Skeletal muscle satellite cell (primary cell): ENCODE measurements around the gene FBXW8. TPM values are rescaled to one million over a fixed set of nuclear protein-coding genes. Genes with fewer than 3 reads are reported as not detected.

Experiments used
- H3K27me3 ChIP-seq: 2 replicates; pipeline ENCODE4 v1.7.0; 2013; ENCODE audit warnings: low read length; ENCODE audit not compliant: control insufficient read depth, insufficient read depth
- H3K36me3 ChIP-seq: 2 replicates; pipeline ENCODE4 v1.7.0; 2013; ENCODE audit warnings: mild to moderate bottlenecking, control low read depth, low read length; ENCODE audit not compliant: insufficient read depth
- H3K4me1 ChIP-seq: 2 replicates; pipeline ENCODE4 v1.7.0; 2013; ENCODE audit warnings: low read length; ENCODE audit not compliant: control insufficient read depth, insufficient read depth
- H3K4me2 ChIP-seq: 2 replicates; pipeline ENCODE4 v1.7.0; 2013; ENCODE audit warnings: mild to moderate bottlenecking, low read length
- H3K4me3 ChIP-seq: 2 replicates; pipeline ENCODE4 v1.7.0; 2013; ENCODE audit warnings: low read length
- H3K9ac ChIP-seq: 2 replicates; pipeline ENCODE4 v1.7.0; 2013; ENCODE audit warnings: mild to moderate bottlenecking, low read depth, low read length, moderate library complexity
- H3K9me3 ChIP-seq: replicated peaks from 2 replicates; pipeline ENCODE4 v1.7.0; 2013; ENCODE audit warnings: mild to moderate bottlenecking, control low read depth, low read length
- total RNA-seq: library from RNA; depleted of rRNA; stranded (reverse); fragments of >200 nt; gene quantifications from 2 replicates; pipeline ENCODE4 v1.2.3, GENCODE V29; 2012; rRNA removed

Gene FBXW8, protein sequence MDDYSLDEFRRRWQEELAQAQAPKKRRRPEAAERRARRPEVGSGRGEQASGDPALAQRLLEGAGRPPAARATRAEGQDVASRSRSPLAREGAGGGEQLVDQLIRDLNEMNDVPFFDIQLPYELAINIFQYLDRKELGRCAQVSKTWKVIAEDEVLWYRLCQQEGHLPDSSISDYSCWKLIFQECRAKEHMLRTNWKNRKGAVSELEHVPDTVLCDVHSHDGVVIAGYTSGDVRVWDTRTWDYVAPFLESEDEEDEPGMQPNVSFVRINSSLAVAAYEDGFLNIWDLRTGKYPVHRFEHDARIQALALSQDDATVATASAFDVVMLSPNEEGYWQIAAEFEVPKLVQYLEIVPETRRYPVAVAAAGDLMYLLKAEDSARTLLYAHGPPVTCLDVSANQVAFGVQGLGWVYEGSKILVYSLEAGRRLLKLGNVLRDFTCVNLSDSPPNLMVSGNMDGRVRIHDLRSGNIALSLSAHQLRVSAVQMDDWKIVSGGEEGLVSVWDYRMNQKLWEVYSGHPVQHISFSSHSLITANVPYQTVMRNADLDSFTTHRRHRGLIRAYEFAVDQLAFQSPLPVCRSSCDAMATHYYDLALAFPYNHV
- 14.2 and 17.5 TPM in 2 replicates for total RNA-seq

DNA sequence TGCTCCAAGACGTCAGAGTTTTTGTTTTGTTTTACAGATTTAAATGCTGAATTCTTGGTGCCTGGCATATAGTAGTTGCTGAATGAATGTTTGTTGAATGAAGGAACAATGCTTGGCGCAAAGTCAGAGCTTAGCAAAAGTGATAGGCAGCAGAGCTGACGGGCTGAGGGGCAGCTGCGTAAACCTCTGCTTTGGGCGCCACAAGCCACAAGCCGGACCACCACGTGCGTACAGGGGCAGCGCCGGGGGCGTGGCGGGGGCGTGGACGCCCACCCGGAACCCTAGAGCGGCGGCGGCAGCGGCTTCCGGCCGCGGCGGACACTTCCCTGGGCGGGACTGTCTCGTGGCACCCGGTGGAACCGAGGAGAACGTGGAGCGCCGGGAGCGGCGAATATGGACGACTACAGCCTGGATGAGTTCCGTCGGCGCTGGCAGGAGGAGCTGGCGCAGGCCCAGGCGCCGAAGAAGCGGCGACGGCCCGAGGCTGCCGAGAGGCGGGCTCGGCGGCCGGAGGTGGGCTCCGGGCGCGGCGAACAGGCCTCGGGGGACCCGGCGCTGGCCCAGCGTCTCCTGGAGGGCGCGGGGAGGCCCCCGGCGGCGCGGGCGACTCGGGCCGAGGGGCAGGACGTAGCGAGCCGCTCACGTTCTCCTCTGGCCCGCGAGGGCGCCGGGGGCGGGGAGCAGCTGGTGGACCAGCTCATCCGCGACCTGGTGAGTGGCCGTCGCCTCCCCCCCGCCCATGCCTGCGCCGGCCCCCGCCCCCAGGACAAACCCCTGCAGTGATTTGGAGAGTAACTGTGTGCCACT is at the start of gene FBXW8:
TSS of gene FBXW8 (plus strand) at position 306 of the 807 bp plus-strand sequence. CDS start at position 394, 88 bp downstream.
- Histone ChIP-seq H3K36me3 (peaks cover 6% of the 10 kb centered on the region), H3K4me3 (peak within 1 kb of the TSS; percentile 75), H3K4me1 (peaks cover under 1% of the 10 kb centered on the region), H3K9ac (peak within 1 kb of the TSS; percentile 92), H3K27me3 (peaks cover 19% of the 10 kb centered on the region), H3K4me2 (peak within 1 kb of the TSS; percentile 85), H3K9me3 (no peaks in the 10 kb centered on the region)

DNA sequence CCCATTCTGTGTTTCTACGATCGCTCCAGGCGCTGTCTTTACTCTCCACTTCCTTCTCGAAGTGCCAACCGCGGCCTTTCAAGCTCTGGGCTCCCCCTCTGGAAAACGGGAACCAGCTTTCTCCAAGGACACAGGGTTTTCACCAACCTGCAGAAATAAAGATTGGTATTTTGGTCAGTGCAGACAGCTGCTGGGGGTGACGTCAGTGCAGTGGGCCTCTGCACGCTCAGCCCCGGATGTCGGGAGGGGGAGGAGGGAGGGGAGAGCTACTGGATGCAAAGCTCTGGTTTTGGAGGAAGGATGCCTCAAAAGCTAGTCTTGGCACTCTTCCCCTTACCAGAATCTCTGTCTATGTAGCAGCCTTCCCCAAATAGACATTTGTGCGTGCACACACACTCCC is 49.4 kb upstream of the FBXW8 start:
- H3K4me3 ChIP-seq, result no peak overlapping the region
- no peaks in the 10 kb centered on the region for H3K36me3 ChIP-seq
- H3K9ac ChIP-seq, result peak overlapping the region; percentile 49
- peak overlapping the region; percentile 68 for H3K4me2 ChIP-seq
- peaks cover 15% of the 10 kb centered on the region for H3K27me3 ChIP-seq
- H3K9me3 ChIP-seq, result no peaks in the 10 kb centered on the region
- peaks cover 35% of the 10 kb centered on the region for H3K4me1 ChIP-seq

DNA sequence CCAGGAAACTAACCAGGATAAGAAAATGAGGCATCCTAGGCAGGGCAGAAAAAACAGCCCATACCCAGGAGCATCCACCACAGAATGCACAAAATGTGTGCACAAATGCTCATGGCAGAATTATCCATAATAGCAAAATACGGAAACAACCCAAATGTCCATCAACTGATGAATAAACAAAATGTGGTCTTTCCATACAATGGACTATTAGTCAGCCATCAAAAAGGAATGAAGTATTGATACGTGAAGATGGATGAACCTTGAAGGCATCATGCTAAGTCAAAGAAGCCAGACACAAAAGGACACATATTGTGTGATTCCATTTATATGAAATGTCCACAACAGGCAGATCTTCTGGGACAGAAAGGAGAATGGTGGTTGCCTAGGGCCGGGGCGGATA is 48.6 kb upstream of the FBXW8 start:
- Histone ChIP-seq H3K4me1 (peaks cover 35% of the 10 kb centered on the region), H3K36me3 (no peaks in the 10 kb centered on the region), H3K27me3 (peaks cover 10% of the 10 kb centered on the region), H3K4me2 (no peak overlapping the region), H3K9ac (no peak overlapping the region), H3K4me3 (no peak overlapping the region), H3K9me3 (no peaks in the 10 kb centered on the region)

DNA sequence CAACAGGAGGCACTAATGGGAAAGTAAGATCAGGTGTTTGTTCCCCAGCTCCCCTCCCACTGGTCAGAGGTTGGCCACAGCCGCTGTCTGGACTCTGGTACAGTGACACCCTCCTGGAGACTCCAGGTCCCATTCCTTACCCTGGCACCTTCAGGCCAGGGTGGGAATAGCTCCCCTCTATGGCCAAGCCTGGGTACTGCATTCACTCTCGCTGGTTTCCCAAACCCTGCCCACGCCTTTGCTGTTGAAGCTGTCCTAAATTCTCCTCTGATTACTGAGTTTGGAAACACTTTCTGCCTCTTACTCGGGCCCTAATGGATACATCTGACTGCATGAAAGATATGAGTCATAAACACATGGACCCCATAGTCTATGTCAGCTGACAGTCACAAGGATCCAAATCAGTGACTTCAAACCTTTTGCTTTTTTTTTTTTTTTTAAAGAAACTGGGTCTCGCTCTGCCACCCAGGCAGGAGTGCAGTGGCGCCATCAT is 47.4 kb upstream of the FBXW8 start:
- H3K36me3 ChIP-seq, result no peaks in the 10 kb centered on the region
- no peak overlapping the region for H3K9ac ChIP-seq
- H3K4me1 ChIP-seq, result peaks cover 35% of the 10 kb centered on the region
- H3K9me3 ChIP-seq, result no peaks in the 10 kb centered on the region
- peaks cover 10% of the 10 kb centered on the region for H3K27me3 ChIP-seq
- no peak overlapping the region for H3K4me3 ChIP-seq
- H3K4me2 ChIP-seq, result no peak overlapping the region

DNA sequence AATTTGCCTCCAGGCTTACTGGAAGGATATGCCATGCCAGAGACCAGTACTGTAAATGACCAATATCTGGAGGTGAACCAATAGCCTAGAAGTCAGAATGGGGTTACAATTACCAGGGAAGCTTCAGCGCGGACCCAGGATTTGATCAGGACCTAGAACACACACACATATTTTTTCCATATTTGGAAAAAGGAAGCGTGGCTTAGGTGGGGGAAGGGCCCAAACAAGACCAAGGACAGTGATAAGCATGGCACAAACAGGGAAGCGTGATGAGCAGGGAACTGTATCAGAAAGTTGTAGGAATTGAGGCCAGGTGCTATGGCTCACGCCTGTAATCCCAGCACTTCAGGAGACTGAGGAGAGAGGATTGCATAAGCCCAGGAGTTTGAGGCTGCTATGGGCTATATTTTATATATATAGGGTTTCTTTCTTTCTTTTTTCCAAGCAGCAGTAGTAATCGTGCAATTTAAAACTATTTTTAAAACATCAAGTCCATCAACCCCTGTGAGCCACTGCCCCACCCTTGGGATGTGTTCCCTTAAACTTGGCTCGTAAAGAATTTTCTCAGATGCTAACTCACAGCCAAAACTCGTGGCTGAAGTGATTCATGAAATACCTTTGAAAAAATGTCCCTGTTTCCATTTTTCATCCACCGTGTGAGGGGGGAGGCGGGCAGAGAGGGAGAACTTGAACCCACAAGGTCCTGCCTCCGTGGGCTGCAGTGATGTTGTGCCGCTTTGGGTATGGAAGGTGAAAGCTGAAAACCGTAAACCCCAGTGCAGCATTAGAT is 46.2 kb upstream of the FBXW8 start:
- peaks cover 35% of the 10 kb centered on the region for H3K4me1 ChIP-seq
- peak overlapping the region; percentile 72 for H3K9ac ChIP-seq

DNA sequence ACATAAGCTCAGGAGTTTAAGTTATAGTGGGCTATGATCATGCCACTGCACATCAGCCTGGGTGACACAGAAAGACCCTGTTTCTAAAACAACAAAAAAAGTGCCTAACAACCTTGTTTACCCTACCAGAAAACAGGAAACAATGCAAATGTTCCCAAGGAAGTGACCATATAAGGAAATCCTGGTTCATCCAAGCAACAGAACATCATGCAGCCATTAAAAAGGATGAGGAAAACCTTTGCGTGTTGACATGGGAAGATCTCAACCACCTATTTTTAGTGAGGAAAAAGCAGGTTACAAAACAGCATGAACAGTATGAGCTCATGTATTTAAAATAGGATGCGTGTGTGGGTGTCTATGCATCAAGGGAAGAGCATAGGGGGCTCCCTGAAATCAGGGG is 43.2 kb upstream of the FBXW8 start:
- Histone ChIP-seq H3K4me3 (no peak overlapping the region), H3K9ac (no peak overlapping the region), H3K36me3 (no peaks in the 10 kb centered on the region), H3K27me3 (peaks cover 5% of the 10 kb centered on the region), H3K4me1 (peaks cover 17% of the 10 kb centered on the region), H3K4me2 (no peak overlapping the region), H3K9me3 (no peaks in the 10 kb centered on the region)

More for the DNA sequence above, 46.2 kb upstream of the FBXW8 start:
- no peak overlapping the region for H3K4me3 ChIP-seq
- peak overlapping the region; percentile 68 for H3K4me2 ChIP-seq
- no peaks in the 10 kb centered on the region for H3K27me3 ChIP-seq
- no peaks in the 10 kb centered on the region for H3K36me3 ChIP-seq
- H3K9me3 ChIP-seq, result no peaks in the 10 kb centered on the region

DNA sequence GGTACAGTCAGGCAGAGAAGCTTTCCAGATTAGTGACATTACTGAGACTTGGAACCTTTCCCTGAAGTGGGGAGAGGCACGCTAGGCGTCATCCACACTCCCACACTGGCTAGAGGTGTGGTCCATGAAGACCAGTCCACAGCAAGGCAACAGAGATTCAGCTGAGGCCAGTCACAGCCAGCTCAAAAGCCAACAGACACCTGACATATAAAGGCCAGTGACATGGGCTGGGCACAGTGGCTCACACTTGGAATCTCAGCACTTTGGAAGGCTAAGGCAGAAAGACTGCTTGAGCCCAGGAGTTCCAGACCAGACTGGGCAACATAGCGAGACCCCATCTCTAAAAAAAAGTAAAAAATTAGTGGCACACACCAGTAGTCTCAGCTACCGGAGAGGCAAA is 40.4 kb upstream of the FBXW8 start:
- no peaks in the 10 kb centered on the region for H3K4me1 ChIP-seq
- H3K9me3 ChIP-seq, result no peaks in the 10 kb centered on the region
- no peak overlapping the region for H3K4me3 ChIP-seq
- H3K4me2 ChIP-seq, result no peak overlapping the region
- no peaks in the 10 kb centered on the region for H3K36me3 ChIP-seq
- H3K9ac ChIP-seq, result no peak overlapping the region
- H3K27me3 ChIP-seq, result peaks cover 22% of the 10 kb centered on the region

DNA sequence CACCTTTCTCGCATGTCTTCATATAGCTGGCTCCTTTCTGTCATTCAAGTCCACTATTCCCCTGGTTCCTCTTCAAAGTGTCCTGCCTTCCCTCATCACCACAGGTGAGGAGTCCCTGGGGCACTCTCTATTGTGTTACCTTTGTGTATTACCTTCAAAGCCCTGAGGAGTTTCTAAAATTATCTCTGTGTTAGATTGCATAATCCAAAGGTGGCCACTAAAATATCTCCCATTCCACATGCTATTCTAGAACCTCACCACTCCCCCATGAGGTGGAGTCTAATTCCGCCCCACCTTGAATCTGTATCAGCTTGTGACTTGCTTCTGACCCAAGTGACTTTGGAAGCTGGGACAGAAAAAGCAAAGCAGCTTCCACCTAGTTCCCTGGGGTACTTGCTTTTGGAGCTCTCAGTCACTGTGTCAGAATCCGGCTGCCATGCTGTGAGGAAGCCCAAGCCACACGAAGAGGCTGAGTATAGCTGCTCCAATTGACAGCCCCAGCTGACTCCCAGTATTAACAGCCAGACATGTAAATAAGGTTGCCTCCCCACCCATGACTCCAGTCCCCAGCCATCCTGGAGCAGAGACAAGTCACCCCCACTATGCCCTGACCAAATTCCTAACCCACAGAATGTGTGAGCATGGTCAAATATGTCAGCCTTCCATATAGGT is 36.3 kb upstream of the FBXW8 start:
- Histone ChIP-seq H3K9ac (no peak overlapping the region), H3K4me1 (peaks cover 6% of the 10 kb centered on the region), H3K4me3 (no peak overlapping the region), H3K4me2 (no peak overlapping the region), H3K36me3 (no peaks in the 10 kb centered on the region), H3K27me3 (peaks cover 54% of the 10 kb centered on the region), H3K9me3 (no peaks in the 10 kb centered on the region)

DNA sequence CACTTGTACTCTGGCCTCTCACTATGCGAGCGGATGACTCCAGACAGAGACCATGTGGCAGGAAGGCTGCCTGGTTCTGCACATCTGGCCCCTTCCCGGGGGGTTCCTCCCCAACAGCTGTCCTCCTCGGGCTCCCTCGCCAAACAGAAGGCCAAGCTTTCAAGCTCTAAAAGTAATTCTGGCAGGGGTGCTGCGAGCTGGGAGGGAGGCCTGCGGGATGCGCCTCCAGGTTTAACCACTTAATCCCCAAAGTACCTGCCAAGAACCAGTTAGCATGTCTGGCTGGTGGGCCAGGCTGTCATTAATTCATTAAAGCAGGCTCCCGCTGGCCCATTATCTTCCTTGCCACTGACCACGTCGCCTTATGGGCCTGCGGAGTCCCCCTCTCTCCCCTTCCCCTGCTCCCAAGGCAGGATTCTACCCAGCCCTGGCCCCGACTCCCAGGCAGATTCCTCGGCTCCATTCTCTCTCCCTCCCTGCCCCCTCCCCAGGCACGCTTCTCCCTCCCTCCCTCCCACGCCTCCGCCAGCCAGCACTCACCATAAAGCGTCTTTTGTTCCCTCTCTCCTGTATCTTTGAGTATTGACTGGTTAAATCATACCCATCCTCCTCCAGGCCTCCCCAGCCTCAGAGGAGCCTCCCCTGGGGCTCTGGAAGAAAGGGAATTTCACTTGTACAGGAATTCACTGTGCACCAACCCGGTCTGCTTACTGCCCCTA is 34.4 kb upstream of the FBXW8 start:
- Histone ChIP-seq H3K4me3 (no peak overlapping the region), H3K4me1 (peaks cover 12% of the 10 kb centered on the region), H3K9ac (no peak overlapping the region), H3K36me3 (no peaks in the 10 kb centered on the region), H3K27me3 (peaks cover 63% of the 10 kb centered on the region), H3K4me2 (no peak overlapping the region), H3K9me3 (no peaks in the 10 kb centered on the region)
